Tibial nerve (tissue), 4 donors: ENCODE measurements around the gene EVA1B. TPM values are rescaled to one million over a fixed set of nuclear protein-coding genes. Genes with fewer than 3 reads are reported as not detected.

Source experiments
- DNase-seq, 2 donors: peaks; one replicate each; pipeline ENCODE4 v3.0.0-alpha.2; 2019; ENCODE audit warnings: low spot score in 2 of 2
- H3K27ac ChIP-seq, 4 donors: fragments of 200-600 bp; sonication (generic) in 3 of 4; one replicate each; pipeline ENCODE4 v1.5.1; 2017 to 2019; ENCODE audit warnings: mild to moderate bottlenecking in 1 of 4
- H3K27me3 ChIP-seq, 2 donors: fragments of 200-600 bp; sonication (generic) in 1 of 2; one replicate each; pipeline versions ENCODE4 v1.5.1 to v1.6.0; 2017 to 2019
- H3K36me3 ChIP-seq, 3 donors: fragments of 200-600 bp; sonication (generic); one replicate each; pipeline ENCODE4 v1.5.1; 2018 to 2019
- H3K4me1 ChIP-seq, 4 donors: fragments of 200-600 bp; sonication (generic) in 3 of 4; one replicate each; pipeline ENCODE4 v1.5.1; 2017 to 2019
- H3K4me3 ChIP-seq, 4 donors: fragments of 200-600 bp; sonication (generic) in 3 of 4; one replicate each; pipeline ENCODE4 v1.5.1; 2017 to 2019; ENCODE audit warnings: mild to moderate bottlenecking in 1 of 4, moderate library complexity in 1 of 4
- H3K9me3 ChIP-seq, 4 donors: fragments of 200-600 bp; sonication (generic) in 3 of 4; one replicate each; pipeline ENCODE4 v1.5.1; 2017 to 2019
- EP300 ChIP-seq, 2 donors: sonication (generic); formaldehyde crosslinking; IDR thresholded peaks; one replicate each; pipeline ENCODE4 v1.6.1; 2017; ENCODE audit warnings: antibody characterized with exemption in 2 of 2, mild to moderate bottlenecking in 1 of 2
- POLR2A ChIP-seq, 2 donors: fragments of 450-650 bp; IDR thresholded peaks; one replicate each; pipeline ENCODE4 v1.6.1; 2017; ENCODE audit warnings: antibody characterized with exemption in 2 of 2, mild to moderate bottlenecking in 2 of 2, moderate library complexity in 2 of 2
- WGBS, 2 donors: methylation state at CpG; one replicate each; pipeline ENCODE4 v1.1.5; 2018; 5-methylcytosine and 5-hydroxymethylcytosine counted together
- total RNA-seq, 4 donors: library from RNA; depleted of rRNA; stranded (reverse); fragments of >200 nt; gene quantifications; one replicate each; pipeline ENCODE4 v1.1.0, GENCODE V29; 2016
- TF ChIP-seq, protein P1 (sequence below), 5 experiments: fragments of 200-600 bp in 3 of 5; fragments of 450-650 bp in 2 of 5; sonication (generic) in 3 of 5; IDR thresholded peaks; one replicate each; pipeline ENCODE4 v1.5.1; 2016 to 2019; ENCODE audit warnings: antibody characterized with exemption in 5 of 5, mild to moderate bottlenecking in 3 of 5, moderate library complexity in 2 of 5

The EVA1B gene
- total RNA-seq, 4 donors from 2014 or later, result 61.4 to 128 (median 86.3) TPM

DNA sequence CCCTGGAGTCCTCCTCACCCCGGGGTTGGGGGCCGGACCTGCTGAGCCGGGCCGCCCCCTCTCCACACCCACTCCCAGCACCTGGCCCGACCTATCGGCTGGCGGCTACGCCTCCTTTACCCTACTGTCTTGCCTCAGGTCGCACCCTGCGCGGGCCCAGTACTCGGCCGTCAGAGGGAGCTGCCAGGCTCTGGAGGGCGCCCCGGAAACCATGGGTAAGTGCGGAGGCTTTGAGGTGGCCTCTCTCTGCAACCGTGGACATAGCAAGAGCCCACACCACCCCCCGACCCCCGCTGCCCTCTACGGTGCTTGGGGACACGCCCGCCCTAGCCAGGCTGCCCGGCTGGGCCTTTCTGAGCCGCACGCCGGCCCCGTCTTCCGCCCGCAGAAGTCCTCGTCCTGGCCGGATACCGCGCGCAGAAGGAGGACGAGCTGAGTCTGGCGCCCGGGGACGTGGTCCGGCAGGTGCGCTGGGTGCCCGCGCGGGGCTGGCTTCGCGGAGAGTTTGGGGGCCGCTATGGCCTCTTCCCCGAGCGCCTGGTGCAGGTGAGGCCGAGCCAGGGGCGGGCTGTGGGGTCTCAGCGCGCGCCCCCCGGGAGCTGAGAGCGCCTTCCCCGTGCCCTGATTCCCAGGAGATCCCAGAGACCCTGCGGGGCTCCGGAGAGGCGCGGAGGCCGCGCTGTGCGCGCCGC, 17.1 kb downstream of the EVA1B start, which contains the start of gene SH3D21:
SH3D21 (plus strand) TSS at position 159 of the 692 bp plus-strand sequence; CDS start at position 212, 53 bp downstream.
- Histone ChIP-seq H3K4me1 (peaks cover 0 to 21% (median 13%) of the 10 kb centered on the region in 4 donors), H3K27me3 (no peaks in the 10 kb centered on the region), H3K27ac (peak within 1 kb of the TSS; percentile 15 to 84 (median 68)), H3K9me3 (no peaks in the 10 kb centered on the region), H3K4me3 (peak within 1 kb of the TSS; percentile 59 to 71 (median 66)), H3K36me3 (peaks cover 3 to 43% (median 6%) of the 10 kb centered on the region in 3 donors)
- DNase-seq, result peak in 1 of 2 donors; percentile 33
- 0 to 4% methylated on average over 1 to 39 of the region's 65 CpGs for WGBS, 2 donors
- no peak for TF ChIP-seq POLR2A (IDR thresholded peaks at IDR 0.05)
- TF ChIP-seq EP300 (IDR thresholded peaks at IDR 0.05), result peak in 1 of 2 donors; percentile 2
- TF ChIP-seq, protein P1, sequence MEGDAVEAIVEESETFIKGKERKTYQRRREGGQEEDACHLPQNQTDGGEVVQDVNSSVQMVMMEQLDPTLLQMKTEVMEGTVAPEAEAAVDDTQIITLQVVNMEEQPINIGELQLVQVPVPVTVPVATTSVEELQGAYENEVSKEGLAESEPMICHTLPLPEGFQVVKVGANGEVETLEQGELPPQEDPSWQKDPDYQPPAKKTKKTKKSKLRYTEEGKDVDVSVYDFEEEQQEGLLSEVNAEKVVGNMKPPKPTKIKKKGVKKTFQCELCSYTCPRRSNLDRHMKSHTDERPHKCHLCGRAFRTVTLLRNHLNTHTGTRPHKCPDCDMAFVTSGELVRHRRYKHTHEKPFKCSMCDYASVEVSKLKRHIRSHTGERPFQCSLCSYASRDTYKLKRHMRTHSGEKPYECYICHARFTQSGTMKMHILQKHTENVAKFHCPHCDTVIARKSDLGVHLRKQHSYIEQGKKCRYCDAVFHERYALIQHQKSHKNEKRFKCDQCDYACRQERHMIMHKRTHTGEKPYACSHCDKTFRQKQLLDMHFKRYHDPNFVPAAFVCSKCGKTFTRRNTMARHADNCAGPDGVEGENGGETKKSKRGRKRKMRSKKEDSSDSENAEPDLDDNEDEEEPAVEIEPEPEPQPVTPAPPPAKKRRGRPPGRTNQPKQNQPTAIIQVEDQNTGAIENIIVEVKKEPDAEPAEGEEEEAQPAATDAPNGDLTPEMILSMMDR (IDR thresholded peaks at IDR 0.05), result peak in 1 of 5 experiments; percentile 17

DNA sequence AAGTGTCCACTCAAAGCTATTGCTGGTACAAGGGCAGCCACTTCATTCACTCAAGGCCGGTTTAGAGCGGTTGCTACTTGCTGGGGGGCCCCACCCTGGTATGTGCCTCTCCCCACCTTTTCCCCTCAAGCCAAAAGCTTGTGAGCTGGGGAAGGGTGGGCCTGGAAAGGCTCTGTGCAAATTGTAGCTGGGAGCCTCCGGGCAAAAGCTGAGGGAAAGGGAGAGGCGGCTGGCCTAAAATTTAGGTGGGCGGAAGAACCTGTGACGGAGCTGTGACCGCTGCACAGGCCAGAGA, 17.6 kb downstream of the EVA1B start:
- H3K36me3 ChIP-seq, result peaks cover 6 to 43% (median 7%) of the 10 kb centered on the region in 3 donors
- H3K4me1 ChIP-seq, result peaks cover 0 to 21% (median 13%) of the 10 kb centered on the region in 4 donors
- no peaks in the 10 kb centered on the region for H3K27me3 ChIP-seq
- H3K27ac ChIP-seq, result peak overlapping the region in 3 of 4 donors; percentile 65 to 84 (median 72)
- H3K4me3 ChIP-seq, result peak overlapping the region in 2 of 4 donors; percentile 64 to 68
- no peaks in the 10 kb centered on the region for H3K9me3 ChIP-seq
- 66 to 67% methylated on average over 6 to 7 of the region's 7 CpGs for WGBS, 2 donors
- TF ChIP-seq POLR2A (IDR thresholded peaks at IDR 0.05) (no peak), EP300 (IDR thresholded peaks at IDR 0.05) (no peak)
- TF ChIP-seq, protein P1 (IDR thresholded peaks at IDR 0.05), result no peak
- no peak for DNase-seq

DNA sequence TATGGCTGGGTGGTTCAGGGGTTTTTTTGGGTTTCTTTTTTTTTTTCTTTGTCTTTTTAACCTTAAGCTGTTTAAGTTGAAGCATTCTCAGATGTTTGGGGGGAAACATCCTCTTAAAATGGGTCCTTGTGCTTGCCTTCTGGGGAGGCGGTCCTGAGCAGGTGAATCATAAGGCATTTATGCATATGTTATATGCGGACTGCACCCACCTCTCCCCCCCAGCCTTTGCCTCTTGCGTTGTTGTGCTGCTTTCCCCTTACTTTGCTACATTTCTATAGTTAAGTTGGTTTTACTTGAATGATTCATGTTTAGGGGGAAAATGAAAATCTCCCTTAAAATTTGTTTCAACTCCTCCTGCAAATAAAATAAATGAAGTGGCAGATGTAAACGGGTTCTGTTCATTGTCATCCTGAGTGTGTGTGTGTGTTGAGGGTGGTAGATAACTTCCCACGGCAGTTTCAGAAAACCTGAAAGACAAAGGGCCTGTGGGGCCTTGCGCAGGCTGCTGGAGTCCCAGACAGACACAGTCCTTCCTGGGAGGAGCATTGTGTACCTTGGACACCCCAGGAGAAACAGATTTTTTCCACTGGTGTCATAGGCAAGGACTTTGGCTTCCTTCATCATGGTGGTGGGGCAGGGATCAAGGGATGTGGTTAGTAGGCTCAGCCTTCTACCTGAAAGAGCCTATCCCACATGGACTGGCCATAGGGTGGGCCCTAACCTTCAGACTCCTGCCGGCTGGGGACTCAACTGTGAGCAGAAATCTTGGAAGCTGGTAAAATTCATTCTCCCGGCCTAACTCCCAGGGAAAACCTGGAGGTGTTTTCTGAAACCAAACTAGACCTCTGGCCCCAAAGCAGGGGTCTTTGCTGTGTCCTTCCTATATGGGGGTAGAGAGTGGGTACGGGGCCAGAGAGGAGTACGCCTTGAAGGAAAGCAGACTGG, 18.2 kb downstream of the EVA1B start:
- TF ChIP-seq POLR2A (IDR thresholded peaks at IDR 0.05) (no peak), EP300 (IDR thresholded peaks at IDR 0.05) (no peak)
- TF ChIP-seq, protein P1 (IDR thresholded peaks at IDR 0.05), result no peak
- no peak for DNase-seq
- Histone ChIP-seq H3K4me3 (no peak overlapping the region), H3K27ac (peak overlapping the region in 3 of 4 donors; percentile 65 to 84 (median 72)), H3K4me1 (peaks cover 0 to 23% (median 13%) of the 10 kb centered on the region in 4 donors), H3K9me3 (no peaks in the 10 kb centered on the region), H3K27me3 (no peaks in the 10 kb centered on the region), H3K36me3 (peaks cover 6 to 47% (median 7%) of the 10 kb centered on the region in 3 donors)
- 80 to 82% methylated on average over 10 of the region's 10 CpGs for WGBS, 2 donors

DNA sequence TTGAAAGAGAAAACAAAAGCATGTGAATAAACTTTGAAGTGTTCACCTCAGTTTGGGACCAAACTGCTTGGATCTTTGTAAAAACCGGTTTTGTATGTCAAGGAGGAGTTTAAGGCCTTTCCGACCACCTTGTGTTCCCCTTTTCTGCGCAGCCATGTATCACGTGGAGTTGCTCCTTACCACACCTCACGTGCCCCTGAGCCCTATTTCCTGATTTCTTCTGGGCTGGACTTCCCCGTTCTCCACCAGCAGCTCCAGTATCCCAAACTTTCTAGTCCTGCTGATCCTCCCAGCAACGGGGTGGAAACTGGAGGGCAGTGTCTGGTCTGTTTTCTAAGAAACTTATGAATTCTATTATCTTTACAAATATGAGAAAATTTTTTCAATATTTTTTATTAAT, 18.9 kb downstream of the EVA1B start:
- H3K27me3 ChIP-seq, result no peaks in the 10 kb centered on the region
- H3K27ac ChIP-seq, result no peak overlapping the region
- no peak overlapping the region for H3K4me3 ChIP-seq
- peaks cover 6 to 51% (median 7%) of the 10 kb centered on the region in 3 donors for H3K36me3 ChIP-seq
- no peak for TF ChIP-seq POLR2A (IDR thresholded peaks at IDR 0.05)
- peak in 1 of 2 donors; percentile 21 for TF ChIP-seq EP300 (IDR thresholded peaks at IDR 0.05)
- H3K4me1 ChIP-seq, result peaks cover 0 to 30% (median 13%) of the 10 kb centered on the region in 4 donors
- no peak for DNase-seq
- no peaks in the 10 kb centered on the region for H3K9me3 ChIP-seq
- 75 to 79% methylated on average over 7 of the region's 7 CpGs for WGBS, 2 donors

DNA sequence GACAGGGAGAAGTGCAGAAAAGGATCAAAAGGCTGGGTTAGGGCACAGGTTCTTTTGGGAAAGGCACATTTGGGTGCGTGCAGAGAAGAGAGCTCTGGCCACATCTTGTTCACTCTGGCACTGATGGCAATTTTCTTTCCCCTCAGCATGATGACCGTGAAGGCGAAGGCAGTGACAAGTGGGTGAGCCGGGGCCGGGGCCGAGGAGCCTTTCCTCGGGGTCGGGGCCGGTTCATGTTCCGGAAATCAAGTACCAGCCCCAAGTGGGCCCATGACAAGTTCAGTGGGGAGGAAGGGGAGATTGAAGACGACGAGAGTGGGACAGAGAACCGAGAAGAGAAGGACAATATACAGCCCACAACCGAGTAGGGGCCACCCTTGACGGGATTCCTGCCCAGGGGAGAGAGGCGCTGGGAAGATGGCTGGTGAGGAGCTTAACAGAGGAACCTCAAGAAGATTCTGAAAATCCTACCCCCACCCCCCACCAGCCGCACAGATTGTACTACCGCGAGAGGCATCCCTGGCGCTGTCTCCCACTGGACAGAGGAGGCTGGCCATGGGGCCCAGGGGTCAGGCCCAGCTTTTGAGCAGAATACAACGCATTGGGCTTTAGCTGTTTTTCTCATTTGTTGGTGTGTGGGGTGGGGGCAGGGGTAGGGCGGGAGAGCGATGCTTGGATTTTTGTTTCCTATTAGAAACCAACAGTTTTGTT, 19.6 kb downstream of the EVA1B start:
- peaks cover 7 to 56% (median 9%) of the 10 kb centered on the region in 3 donors for H3K36me3 ChIP-seq
- no peak for TF ChIP-seq POLR2A (IDR thresholded peaks at IDR 0.05)
- TF ChIP-seq, protein P1 (IDR thresholded peaks at IDR 0.05), result no peak
- TF ChIP-seq EP300 (IDR thresholded peaks at IDR 0.05), result no peak
- H3K27ac ChIP-seq, result no peak overlapping the region
- DNase-seq, result no peak
- no peak overlapping the region for H3K4me3 ChIP-seq
- 83% methylated on average over 23 of the region's 23 CpGs for WGBS, 2 donors
- H3K27me3 ChIP-seq, result no peaks in the 10 kb centered on the region
- H3K4me1 ChIP-seq, result peaks cover 0 to 37% (median 13%) of the 10 kb centered on the region in 4 donors
- no peaks in the 10 kb centered on the region for H3K9me3 ChIP-seq
